NT2/D1 (cell line): ENCODE measurements around the gene CTAG1A.

Experiments
- YY1 ChIP-seq: IDR thresholded peaks from 2 replicates; pipeline ENCODE4 v1.6.1; 2011; ENCODE audit not compliant: insufficient read length, insufficient read depth
- ZNF274 ChIP-seq: IDR thresholded peaks from 2 replicates; pipeline ENCODE4 v1.6.1; 2011; ENCODE audit warnings: mild to moderate bottlenecking, low read depth, low read length

- no peak for TF ChIP-seq ZNF274
- TF ChIP-seq YY1, result no peak
These were observed 42.8 kb upstream of the CTAG1A start for GRCh38 chrX:154541896-154542722.
